Hippocampal formation (tissue), 2 donors: ENCODE data around the gene CDK14.
"Not testable (repeated sequence)": the region's sequence is repeated elsewhere in the genome, so short reads cannot be mapped to it uniquely, and the experiment has no call there.

Source experiments
- DNase-seq, 2 donors: peaks; one replicate each; lab custom pipeline; 2025; lab: John Stamatoyannopoulos, UW

The CDK14 gene

DNA sequence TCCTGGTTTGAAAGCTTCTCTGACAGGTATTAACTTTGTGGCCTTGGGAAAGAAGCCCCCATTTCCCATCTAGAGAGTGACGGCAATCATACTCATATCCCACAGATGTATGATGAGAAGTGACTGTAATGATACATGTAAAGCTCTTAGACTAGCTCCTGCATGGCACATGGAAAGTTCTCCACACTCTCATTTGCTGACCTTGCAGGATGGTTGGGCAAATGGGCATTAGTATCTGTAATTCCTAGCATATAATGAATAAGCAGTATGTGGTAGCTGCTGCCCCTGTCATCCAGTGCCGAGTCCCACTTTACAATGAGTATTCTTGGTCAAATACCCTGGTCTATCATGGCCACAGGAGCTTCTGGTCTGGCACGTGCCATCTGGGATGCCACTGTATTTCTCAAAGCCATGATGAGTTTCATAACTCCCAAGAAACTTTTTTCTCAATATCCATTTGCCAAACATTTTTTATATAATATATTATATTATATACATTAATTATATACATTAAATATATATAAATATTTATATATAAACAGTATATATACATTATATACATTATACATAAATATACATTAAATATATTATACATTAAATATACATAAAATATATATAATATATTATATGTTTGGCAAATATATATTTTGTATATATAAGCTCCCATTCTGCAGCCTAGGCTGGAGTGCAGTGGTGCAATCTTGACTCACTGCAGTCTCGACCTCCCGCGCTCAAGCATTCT, 561.6 kb downstream of the CDK14 start:
- DNase-seq = no peak

DNA sequence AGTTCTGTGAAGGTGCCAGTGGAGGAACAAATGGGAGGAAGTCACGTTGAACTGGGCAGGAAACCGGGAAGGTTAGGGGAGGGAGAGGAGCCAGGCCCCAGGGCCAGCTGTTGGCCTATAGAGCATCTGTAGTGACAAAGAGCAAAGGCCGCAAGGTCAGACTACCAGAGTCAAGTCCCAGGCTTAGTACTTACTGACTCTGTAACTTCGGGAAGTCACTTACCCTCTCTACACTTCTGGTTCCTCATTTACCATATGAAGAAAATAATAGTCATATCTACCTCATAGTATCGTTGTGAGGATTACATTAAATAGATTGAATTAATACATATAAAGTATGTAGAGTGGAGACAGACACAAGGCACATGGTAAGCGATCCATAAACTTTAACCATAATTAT, 566.3 kb downstream of the CDK14 start:
- no peak for DNase-seq

DNA sequence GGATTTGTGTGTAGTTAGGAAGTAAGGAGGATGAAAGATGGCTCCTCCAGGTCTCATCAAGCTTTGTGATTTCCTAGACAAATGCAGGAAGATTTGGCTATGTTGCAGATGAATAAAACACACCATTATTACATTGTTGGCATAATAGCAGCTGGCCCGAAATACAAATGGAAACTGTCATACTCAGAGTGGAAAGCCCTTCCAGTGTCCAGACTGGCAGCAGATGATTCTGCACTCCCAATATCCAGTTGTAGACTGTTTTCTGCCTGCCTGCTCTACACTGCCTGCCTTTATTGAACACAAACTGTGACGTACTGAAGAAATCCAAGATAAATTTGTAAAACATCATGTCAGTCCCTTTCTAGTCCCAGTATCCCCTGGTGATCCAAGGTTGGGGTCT, 568.4 kb downstream of the CDK14 start:
- DNase-seq = no peak

DNA sequence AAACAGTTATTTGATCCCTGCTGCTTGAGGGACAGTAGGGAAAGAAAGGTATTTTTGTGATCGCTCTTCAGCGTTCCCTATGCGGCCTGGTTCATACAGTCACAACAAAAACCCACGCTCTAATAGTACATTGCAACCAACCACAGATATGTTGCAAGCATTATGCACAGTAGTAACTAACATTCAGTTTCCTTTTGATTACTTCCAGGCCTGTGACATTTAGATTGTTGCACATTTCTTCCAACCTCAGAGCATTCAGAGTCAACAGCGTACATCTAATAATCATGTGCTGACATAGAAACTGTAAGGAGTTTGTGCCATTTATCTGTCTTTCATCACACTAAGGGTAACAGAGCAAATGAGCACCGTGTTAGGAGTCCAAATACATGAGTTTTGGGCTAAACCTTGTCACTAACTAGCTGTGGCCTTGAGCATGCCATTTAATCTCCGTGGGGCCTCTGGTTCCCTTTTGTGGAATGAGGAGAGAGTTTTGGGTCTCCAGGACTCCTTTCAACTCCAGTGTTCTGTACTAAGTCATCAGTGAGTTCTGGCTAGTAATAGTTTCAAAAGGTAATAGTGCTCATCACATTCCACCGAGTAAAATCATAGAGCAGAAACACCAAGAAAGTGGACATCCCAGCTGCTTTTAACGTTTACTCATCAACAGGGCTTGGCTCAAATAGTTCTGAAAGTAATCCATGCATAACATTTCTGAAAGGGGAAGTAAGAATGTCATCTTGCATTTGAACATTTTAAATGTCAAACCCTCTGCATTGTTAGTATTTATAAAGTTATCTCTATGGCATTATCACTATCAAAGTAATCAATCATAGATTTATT, 569.1 kb downstream of the CDK14 start:
- no peak for DNase-seq

DNA sequence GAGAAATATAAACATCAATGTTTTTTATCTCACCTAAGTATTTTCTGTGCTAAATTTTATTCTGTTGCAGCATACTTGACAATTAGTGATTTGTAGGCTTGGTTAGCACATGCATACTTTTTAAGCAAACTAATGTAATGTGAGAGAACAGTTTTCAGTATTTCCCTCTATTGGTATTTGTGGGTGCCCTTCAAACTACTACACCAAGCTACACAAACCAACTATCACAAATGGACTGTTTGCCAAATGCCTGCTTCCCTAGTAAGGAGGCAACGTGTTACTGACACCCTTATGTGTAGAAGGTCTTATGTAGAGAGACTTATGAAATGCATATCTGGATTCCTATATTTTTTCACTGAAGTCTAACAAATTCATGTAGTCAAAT, 569.7 kb downstream of the CDK14 start:
- DNase-seq = no peak

DNA sequence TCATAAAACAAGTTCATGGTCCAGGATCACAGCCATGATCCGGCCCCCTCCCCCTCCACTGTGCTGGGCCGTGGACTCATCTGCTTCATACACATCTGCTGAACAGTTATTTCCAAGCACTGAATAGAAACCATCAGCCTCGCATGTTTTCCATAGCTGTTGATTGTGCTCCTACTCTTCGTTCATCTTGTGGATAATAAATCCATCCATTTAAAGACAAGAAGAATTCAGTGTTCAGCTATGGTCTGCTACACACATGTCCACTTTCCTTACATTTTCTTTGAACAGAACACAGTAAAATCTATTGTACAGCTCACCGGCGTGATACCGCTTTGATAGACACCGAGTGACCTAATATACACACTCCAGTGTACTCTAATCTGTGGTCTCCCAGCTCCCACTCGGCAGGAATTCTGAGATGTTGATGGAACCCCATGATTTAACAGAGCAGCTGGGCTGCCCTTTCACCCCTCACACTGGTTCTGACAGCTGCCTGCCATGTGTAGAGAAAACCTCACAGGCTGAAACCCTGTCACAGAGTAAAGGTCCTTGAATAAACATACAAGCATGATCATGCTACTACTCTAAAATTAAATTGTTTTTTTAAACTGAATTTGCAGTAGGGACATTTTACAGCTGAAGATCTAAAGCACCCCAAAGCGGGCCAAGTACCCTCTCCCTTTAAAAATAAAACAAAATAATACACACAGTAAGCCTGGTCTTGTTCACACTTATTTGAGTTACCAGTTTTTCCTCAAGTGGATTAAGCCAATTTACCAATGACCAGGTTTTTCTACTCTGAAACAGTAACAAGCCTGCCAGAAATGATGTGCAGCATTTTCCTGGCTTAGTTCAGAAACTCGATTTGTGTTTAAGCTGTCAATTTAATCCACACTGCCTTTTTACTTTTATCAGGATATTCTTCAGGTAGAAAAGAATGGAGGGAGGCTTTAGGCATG, 573.0 kb downstream of the CDK14 start:
- no peak for DNase-seq

DNA sequence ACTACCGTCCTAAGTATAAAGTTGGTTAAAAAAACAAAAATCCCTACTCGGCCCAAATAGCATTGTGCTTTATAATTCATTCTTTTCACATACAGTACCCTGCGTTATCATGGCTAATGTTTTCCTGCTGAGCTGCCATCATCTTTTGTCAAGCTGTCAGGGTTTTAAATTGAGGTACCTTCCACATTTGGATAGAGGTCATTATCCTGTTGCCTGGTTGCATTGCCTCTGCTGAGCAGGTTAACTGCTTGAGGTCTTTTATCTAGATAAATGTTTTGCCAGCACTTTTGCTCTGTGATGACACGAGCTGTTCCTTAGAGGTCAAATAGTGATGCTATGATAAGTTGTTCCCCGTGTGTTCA, 573.7 kb downstream of the CDK14 start:
- DNase-seq = no peak

DNA sequence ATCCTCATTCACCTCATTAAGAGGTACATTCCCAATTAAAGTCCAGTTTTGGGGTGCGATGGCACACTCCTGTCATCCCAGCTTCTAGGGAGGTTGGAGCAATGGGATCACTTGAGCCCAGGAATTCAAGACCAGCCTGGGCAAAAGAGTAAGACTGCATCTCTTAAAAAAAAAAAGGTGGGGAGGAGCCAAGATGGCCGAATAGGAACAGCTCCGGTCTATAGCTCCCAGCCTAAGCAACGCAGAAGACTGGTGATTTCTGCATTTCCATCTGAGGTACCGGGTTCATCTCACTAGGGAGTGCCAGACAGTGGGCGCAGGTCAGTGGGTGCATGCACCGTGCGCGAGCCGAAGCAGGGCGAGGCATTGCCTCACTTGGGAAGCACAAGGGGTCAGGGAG, 577.1 kb downstream of the CDK14 start:
- not testable (repeated sequence) for DNase-seq

GRCh38 chr7:91180746-91181145, 584.6 kb downstream of the CDK14 start:
- DNase-seq = no peak

DNA sequence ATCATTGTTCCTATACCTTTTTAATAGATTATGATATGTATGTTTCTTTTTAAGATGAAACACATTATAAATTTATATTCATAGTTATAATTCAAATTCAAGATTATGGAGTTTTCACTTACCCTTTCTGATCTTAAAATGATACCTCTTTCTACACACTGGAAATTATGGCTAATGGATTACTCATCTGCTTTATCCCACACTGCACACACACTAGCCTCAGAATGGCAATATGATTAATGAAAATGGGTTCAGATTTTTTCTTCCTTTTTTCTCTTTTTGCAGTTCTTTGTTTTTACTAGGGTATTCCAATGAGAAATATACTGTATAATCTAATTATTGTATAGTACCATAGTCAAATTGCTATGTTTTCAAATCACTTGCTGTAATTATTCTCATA, 585.8 kb downstream of the CDK14 start:
- no peak for DNase-seq

- DNase-seq = no peak
These were observed 587.0 kb downstream of the CDK14 start for GRCh38 chr7:91182819-91183764.

DNA sequence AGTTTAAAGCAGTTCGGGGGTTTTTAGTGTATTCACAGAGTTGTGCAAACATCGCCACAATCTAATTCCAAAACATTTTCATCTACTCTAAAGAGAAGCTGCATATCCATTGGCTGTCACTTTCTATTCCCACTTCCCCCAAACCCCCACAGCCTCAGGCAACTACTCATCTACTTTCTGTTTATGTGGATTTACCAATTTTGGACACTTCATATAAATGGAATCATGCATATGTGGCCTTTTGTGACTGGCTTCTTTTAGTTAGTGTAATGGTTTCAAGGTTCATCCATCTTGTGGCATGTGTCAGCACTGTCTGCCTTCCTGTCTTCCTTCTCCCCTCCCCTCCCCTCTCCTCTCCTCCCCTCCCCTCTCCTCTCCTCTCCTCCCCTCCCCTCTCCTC, 589.6 kb downstream of the CDK14 start:
- DNase-seq = no peak

- no peak for DNase-seq
These were observed 590.9 kb downstream of the CDK14 start for GRCh38 chr7:91187061-91187460.

DNA sequence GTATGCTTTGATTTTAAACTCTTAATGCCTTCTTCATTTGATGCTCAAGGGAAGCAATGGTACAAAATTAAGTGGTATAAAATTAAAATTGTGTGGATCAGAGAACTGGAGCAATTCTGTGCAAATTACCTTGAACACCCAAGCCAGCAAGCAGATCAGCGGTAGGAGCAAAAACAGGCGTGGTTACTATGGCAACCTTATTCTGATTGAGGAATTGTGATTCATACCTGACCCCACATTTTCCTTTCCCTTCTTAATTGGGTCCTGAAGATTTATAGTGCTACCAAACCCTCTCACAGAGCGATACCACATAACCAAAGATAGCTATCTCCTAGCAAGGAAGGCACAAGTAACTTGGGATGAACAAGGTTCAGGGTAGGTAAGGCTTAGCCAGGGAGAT, 595.6 kb downstream of the CDK14 start:
- no peak for DNase-seq

DNA sequence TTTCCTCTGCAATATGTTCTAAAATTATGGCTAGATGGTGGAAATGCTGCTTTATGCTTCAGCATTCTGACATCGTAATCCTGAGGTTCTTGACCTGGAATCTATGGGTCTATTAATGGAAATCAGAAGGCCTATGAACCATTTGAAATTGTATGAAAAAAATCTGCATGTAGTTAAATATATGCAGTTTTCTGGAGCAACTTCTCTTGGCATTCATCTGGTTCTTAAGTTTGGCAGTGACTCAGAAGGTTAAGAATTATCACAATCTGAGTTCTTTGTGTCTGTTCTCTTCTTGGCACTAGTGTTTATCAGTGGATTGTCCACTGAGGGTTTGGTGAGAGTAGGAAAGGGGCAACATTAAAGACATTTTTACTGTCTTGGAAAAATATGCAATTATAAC, 597.0 kb downstream of the CDK14 start:
- no peak for DNase-seq

GRCh38 chr7:91194841-91195240, 598.7 kb downstream of the CDK14 start:
- no peak for DNase-seq

DNA sequence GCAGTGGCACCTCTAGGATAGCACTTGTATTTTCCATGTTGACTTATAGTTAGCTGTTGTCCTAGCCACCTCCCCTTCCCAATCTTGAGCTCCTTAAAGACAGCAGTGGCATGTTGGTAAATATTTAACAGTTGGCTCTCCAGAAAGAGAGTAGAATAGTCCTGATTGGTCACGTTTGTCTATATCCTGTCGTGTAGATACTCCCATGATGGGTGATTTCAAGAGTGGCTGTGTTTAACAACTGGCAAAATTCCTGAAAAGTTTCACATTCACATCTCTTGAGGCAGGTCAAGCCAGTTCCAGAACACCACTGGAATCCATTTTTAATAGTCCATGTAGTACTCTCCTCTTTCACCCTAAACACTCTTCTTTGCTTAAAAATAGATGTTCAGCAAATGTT, 599.9 kb downstream of the CDK14 start:
- no peak for DNase-seq

DNA sequence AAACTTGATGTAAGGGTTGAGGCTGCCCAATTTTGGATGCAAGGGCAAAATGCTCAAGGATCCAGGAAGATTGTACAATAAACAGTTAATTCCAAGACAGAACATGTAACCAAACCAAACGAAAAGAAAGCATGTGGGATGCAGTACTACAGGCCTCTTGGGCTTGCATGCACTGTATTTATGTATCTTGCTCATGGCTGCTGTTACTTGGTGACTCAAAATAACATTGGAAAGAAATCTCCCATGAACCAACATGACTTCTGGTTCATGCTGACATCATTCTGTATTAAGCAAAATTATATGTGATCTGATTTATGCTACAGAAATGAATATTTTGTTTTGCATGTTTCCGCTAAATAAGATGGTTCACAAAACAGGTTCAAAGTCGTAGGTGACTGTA, 602.2 kb downstream of the CDK14 start:
- DNase-seq = no peak

- no peak for DNase-seq
These were observed 603.5 kb downstream of the CDK14 start for GRCh38 chr7:91199601-91200000.

DNA sequence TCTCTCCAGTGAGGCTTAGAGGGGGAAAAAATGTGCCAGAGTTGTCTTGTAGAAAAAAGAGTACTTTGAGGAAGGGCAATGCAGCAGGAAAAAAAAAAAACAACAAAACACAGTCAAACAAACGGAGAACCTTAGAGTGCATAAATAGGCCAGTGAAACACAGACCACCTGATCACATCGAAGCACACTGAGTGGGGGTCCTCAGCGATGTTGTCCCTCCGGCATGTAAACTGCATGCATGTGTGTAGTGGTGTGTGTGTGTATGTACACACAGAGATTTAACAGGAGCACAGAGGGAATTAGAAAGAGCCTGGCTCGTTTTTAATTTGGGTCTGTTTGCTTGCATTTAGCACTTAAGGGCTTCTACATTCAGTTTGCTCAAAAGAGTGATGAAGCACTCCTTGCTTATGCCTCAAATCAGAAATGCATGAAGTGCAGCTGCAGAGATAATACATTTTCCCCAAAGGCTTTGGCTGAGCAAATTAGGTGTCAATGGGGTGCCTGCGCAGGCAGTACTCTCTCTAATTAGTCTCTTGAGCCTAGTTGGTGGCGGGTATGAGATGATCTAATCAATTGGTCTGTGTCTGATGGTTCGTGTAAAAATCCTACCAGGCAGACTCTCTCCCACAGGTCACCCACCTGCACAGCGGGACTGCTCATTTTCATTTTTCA, 605.5 kb downstream of the CDK14 start:
- no peak for DNase-seq
